ENCODE results near the gene NUMA1.

The NUMA1 gene

GRCh38 chr11:72000202-72000867, 80.0 kb downstream of the NUMA1 start:
- no peaks in the 10 kb centered on the region for H3K79me2 ChIP-seq
- no peak for TF ChIP-seq CTCF (IDR thresholded peaks at IDR 0.05)
- no peak overlapping the region for H3K4me2 ChIP-seq (ENCODE audit: low read length)
- H3K36me3 ChIP-seq (ENCODE audit: control insufficient read depth, insufficient read depth, low read length): no peaks in the 10 kb centered on the region
- no peak overlapping the region for H2AFZ ChIP-seq
- H3K27me3 ChIP-seq (ENCODE audit: control insufficient read depth, insufficient read depth, low read length): no peaks in the 10 kb centered on the region
- H3K4me3 ChIP-seq (ENCODE audit: low read depth, low read length): no peak overlapping the region
- H3K27ac ChIP-seq: no peak overlapping the region
- H3K9me3 ChIP-seq (ENCODE audit: control insufficient read depth, low read length): no peaks in the 10 kb centered on the region
- no peak overlapping the region for H3K9ac ChIP-seq
- H3K4me1 ChIP-seq: peaks cover 4% of the 10 kb centered on the region

- Histone ChIP-seq H3K79me2 (no peaks in the 10 kb centered on the region), H3K4me2 (ENCODE audit: low read length) (no peak overlapping the region), H3K9me3 (ENCODE audit: control insufficient read depth, low read length) (no peaks in the 10 kb centered on the region), H3K27ac (peak overlapping the region; percentile 47), H3K4me1 (no peaks in the 10 kb centered on the region), H3K4me3 (ENCODE audit: low read depth, low read length) (no peak overlapping the region), H3K9ac (no peak overlapping the region), H2AFZ (no peak overlapping the region), H3K27me3 (ENCODE audit: control insufficient read depth, insufficient read depth, low read length) (no peaks in the 10 kb centered on the region), H3K36me3 (ENCODE audit: control insufficient read depth, insufficient read depth, low read length) (no peaks in the 10 kb centered on the region)
- TF ChIP-seq CTCF (IDR thresholded peaks at IDR 0.05): no peak
Measured at GRCh38 chr11:71999798-72000197, 80.5 kb downstream of the NUMA1 start.

- no peaks in the 10 kb centered on the region for H3K4me1 ChIP-seq
- TF ChIP-seq CTCF (IDR thresholded peaks at IDR 0.05): no peak
- no peaks in the 10 kb centered on the region for H3K27me3 ChIP-seq (ENCODE audit: control insufficient read depth, insufficient read depth, low read length)
- H3K27ac ChIP-seq: peak overlapping the region; percentile 47
- H3K4me3 ChIP-seq (ENCODE audit: low read depth, low read length): no peak overlapping the region
- H3K36me3 ChIP-seq (ENCODE audit: control insufficient read depth, insufficient read depth, low read length): no peaks in the 10 kb centered on the region
- H3K4me2 ChIP-seq (ENCODE audit: low read length): no peak overlapping the region
- H3K9ac ChIP-seq: no peak overlapping the region
- H2AFZ ChIP-seq: no peak overlapping the region
- H3K79me2 ChIP-seq: no peaks in the 10 kb centered on the region
- H3K9me3 ChIP-seq (ENCODE audit: control insufficient read depth, low read length): no peaks in the 10 kb centered on the region
Measured at GRCh38 chr11:71999362-71999761, 81.0 kb downstream of the NUMA1 start.

- Histone ChIP-seq H3K36me3 (ENCODE audit: control insufficient read depth, insufficient read depth, low read length) (no peaks in the 10 kb centered on the region), H3K4me2 (ENCODE audit: low read length) (no peak within 1 kb of the TSS), H3K9me3 (ENCODE audit: control insufficient read depth, low read length) (no peaks in the 10 kb centered on the region), H3K4me1 (no peaks in the 10 kb centered on the region), H3K27ac (peak within 1 kb of the TSS; percentile 47), H2AFZ (no peak within 1 kb of the TSS), H3K27me3 (ENCODE audit: control insufficient read depth, insufficient read depth, low read length) (no peaks in the 10 kb centered on the region), H3K79me2 (no peaks in the 10 kb centered on the region), H3K9ac (no peak within 1 kb of the TSS), H3K4me3 (ENCODE audit: low read depth, low read length) (no peak within 1 kb of the TSS)
- no peak for TF ChIP-seq CTCF (IDR thresholded peaks at IDR 0.05)
Measured at GRCh38 chr11:71998649-71999310, 81.6 kb downstream of the NUMA1 start, which contains the start of gene IL18BP. Gene IL18BP, plus strand, starts transcription at chr11:71998909. Its CDS starts 1,076 bp downstream, at chr11:71999985.

All from parathyroid adenoma (tissue), 2 donors.